HEK293T (cell line): ENCODE measurements around the gene SEMA4C.

Source experiments
- ARNT ChIP-seq: fragments of 450-650 bp; IDR thresholded peaks from 2 replicates; pipeline ENCODE4 v1.6.1; 2017; ENCODE audit warnings: mild to moderate bottlenecking
- BHLHE40 ChIP-seq: fragments of 450-650 bp; IDR thresholded peaks from 2 replicates; pipeline ENCODE4 v1.6.1; 2016; ENCODE audit warnings: mild to moderate bottlenecking, moderate library complexity, borderline replicate concordance
- CTBP1 ChIP-seq: fragments of 450-650 bp; IDR thresholded peaks from 2 replicates; pipeline ENCODE4 v1.6.1; 2016; ENCODE audit warnings: borderline replicate concordance
- ELF4 ChIP-seq: fragments of 450-650 bp; IDR thresholded peaks from 2 replicates; pipeline ENCODE4 v1.6.1; 2017; ENCODE audit warnings: antibody characterized with exemption
- FOXA1 ChIP-seq: fragments of 450-650 bp; IDR thresholded peaks from 2 replicates; pipeline ENCODE4 v1.6.1; 2016; ENCODE audit warnings: mild to moderate bottlenecking
- FOXK2 ChIP-seq: fragments of 450-650 bp; IDR thresholded peaks from 2 replicates; pipeline ENCODE4 v1.6.1; 2016; ENCODE audit warnings: mild to moderate bottlenecking
- FOXM1 ChIP-seq: fragments of 450-650 bp; IDR thresholded peaks from 2 replicates; pipeline ENCODE4 v1.6.1; 2017; ENCODE audit warnings: mild to moderate bottlenecking, borderline replicate concordance
- L3MBTL2 ChIP-seq: fragments of 450-650 bp; conservative IDR thresholded peaks from 2 replicates; pipeline ENCODE4 v1.6.1; 2016; ENCODE audit warnings: mild to moderate bottlenecking
- LEF1 ChIP-seq: fragments of 450-650 bp; IDR thresholded peaks from 2 replicates; pipeline ENCODE4 v1.6.1; 2017; ENCODE audit warnings: mild to moderate bottlenecking, borderline replicate concordance
- NFRKB ChIP-seq: fragments of 450-650 bp; IDR thresholded peaks from 2 replicates; pipeline ENCODE4 v1.6.1; 2016; ENCODE audit warnings: mild to moderate bottlenecking, moderate library complexity
- SP1 ChIP-seq: fragments of 450-650 bp; IDR thresholded peaks from 2 replicates; pipeline ENCODE4 v1.6.1; 2017
- SUZ12 ChIP-seq: fragments of 450-650 bp; IDR thresholded peaks from 2 replicates; pipeline ENCODE4 v1.6.1; 2016; ENCODE audit warnings: mild to moderate bottlenecking
- TARDBP ChIP-seq: fragments of 450-650 bp; IDR thresholded peaks from 2 replicates; pipeline ENCODE4 v1.6.1; 2016

DNA sequence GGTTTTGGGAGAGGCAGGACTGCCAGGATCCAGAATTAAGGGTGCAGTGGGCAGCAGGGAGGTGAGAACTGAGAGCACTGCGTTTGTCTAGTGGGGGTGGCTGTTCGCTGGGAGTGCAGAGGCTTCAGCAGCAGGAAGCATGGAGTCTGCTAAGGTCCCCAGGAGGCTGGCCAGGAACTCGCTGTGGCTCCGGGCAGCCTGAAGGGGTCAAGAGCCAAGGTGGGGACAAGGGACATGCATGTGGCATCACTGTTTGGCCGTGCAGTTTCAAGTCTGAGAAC lies 43.2 kb upstream of the SEMA4C start:
- TF ChIP-seq FOXA1 = no peak
- TF ChIP-seq FOXM1 = no peak
- no peak for TF ChIP-seq FOXK2
- no peak for TF ChIP-seq L3MBTL2
- TF ChIP-seq SUZ12 = no peak
- no peak for TF ChIP-seq SP1
- TF ChIP-seq TARDBP = no peak
- TF ChIP-seq ELF4 = no peak
- no peak for TF ChIP-seq BHLHE40
- no peak for TF ChIP-seq NFRKB
- no peak for TF ChIP-seq LEF1
- no peak for TF ChIP-seq CTBP1
- TF ChIP-seq ARNT = no peak
